Skin epidermis (tissue), 12 donors: ENCODE data around the gene PPFIA2.

Experiments
- H3K27ac ChIP-seq, 21 experiments: fragments of 200-600 bp; sonication (generic) in 11 of 21; one replicate each; pipeline ENCODE4 v1.5.0; 2020; ENCODE audit warnings: mild to moderate bottlenecking in 3 of 21, inconsistent platforms in 2 of 21, moderate library complexity in 2 of 21
- H3K4me3 ChIP-seq, 7 experiments: fragments of 200-600 bp; sonication (generic) in 2 of 7; one replicate each; pipeline ENCODE4 v1.5.0; 2020; ENCODE audit warnings: inconsistent platforms in 2 of 7, mild to moderate bottlenecking in 2 of 7, moderate library complexity in 1 of 7

PPFIA2 gene

GRCh38 chr12:81377771-81378170 is 381.4 kb downstream of the PPFIA2 start:
- H3K27ac ChIP-seq = no peak overlapping the region
- H3K4me3 ChIP-seq = no peak overlapping the region

- H3K4me3 ChIP-seq = no peak overlapping the region
- no peak overlapping the region for H3K27ac ChIP-seq
These were observed 383.2 kb downstream of the PPFIA2 start for GRCh38 chr12:81375969-81376368.

GRCh38 chr12:81370456-81370855 is 388.7 kb downstream of the PPFIA2 start:
- H3K4me3 ChIP-seq = no peak overlapping the region
- H3K27ac ChIP-seq = no peak overlapping the region

- no peak overlapping the region for H3K27ac ChIP-seq
- no peak overlapping the region for H3K4me3 ChIP-seq
These were observed 390.0 kb downstream of the PPFIA2 start for GRCh38 chr12:81369175-81369574.

DNA sequence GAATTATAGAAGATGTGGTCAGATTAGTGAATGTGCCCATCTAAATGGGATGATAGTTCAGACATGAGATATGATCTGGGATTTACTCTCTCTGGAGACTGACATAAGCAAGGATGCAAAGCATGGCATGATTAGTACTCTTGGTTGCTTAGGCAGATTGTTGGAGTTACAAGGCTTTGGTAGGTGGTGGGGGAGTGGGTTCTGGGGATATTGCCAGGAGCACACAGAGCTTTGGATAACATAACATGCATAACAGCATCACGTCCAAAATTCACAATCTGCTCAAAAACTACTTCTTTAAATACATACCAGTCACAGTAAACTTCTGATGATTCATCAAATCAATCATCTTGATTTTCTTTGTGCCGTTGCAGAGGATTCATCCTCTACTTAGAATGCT is 393.9 kb downstream of the PPFIA2 start:
- no peak overlapping the region for H3K4me3 ChIP-seq
- H3K27ac ChIP-seq = no peak overlapping the region

DNA sequence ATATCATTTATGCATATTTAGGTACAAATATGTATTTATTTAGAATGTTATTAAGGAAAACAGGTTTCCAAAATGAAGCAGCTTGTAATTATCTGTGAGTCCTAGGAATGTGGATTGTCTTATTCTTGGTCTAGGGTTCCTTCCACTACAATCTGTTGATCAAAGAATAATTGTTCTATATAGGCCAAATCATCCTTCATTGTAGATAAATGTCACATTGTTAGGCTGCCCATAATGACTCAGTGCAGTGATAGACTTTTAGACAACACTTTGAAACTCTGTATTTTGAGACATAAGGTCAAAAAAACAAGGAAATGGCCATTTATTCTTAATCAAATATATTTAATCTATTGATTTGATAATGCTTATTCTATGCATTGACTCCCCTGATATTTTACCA is 398.2 kb downstream of the PPFIA2 start:
- Histone ChIP-seq H3K27ac (no peak overlapping the region), H3K4me3 (no peak overlapping the region)

- H3K4me3 ChIP-seq = no peak overlapping the region
- H3K27ac ChIP-seq = no peak overlapping the region
These were observed 399.4 kb downstream of the PPFIA2 start for GRCh38 chr12:81359736-81360135.

- no peak overlapping the region for H3K27ac ChIP-seq
- H3K4me3 ChIP-seq = no peak overlapping the region
These were observed 404.7 kb downstream of the PPFIA2 start for GRCh38 chr12:81354327-81354932.

DNA sequence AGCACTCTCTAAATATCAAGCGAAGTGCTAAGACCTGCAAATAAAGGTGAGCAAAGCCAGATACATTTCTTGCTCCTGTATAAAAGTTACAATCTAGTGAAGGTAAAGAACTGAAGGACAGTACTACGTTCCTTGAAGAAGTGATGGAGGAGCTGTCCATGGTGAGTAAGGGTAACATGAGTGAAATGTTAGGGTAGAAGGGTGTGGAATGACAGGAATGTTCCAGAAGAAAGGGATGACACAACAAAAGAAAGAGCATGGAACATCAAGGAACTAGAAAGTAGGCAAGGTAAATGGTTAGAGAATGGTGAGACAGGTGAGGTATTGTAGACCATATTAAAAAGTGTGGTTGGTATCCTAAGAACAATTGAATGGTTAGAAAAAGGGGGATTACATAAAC is 408.8 kb downstream of the PPFIA2 start:
- no peak overlapping the region for H3K27ac ChIP-seq

DNA sequence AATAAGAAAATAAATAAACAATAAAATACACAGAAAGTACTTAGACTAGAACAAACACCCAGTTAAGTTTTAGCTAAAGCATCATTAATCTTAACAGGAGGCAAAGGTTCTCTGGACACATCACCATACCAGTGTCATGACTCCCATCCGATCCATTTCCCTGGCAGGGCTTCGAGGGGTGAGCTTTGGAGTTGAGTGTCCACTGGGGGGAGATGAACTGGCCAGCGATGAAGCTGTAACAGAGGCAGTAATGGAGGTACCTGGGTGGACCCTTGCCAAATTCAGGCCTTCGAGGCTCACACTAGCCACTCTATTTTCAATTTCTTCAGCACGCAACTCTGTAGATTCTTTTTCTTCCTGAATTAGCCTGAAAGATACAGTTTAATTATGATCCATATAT is 411.7 kb downstream of the PPFIA2 start:
- H3K27ac ChIP-seq = no peak overlapping the region
- H3K4me3 ChIP-seq = no peak overlapping the region

More for the DNA sequence above, 408.8 kb downstream of the PPFIA2 start:
- no peak overlapping the region for H3K4me3 ChIP-seq

- no peak overlapping the region for H3K27ac ChIP-seq
- no peak overlapping the region for H3K4me3 ChIP-seq
These were observed 418.2 kb downstream of the PPFIA2 start for GRCh38 chr12:81340910-81341309.

- Histone ChIP-seq H3K27ac (no peak overlapping the region), H3K4me3 (no peak overlapping the region)
These were observed 420.1 kb downstream of the PPFIA2 start for GRCh38 chr12:81339071-81339470.

GRCh38 chr12:81337886-81338285 is 421.3 kb downstream of the PPFIA2 start:
- Histone ChIP-seq H3K4me3 (no peak overlapping the region), H3K27ac (no peak overlapping the region)

DNA sequence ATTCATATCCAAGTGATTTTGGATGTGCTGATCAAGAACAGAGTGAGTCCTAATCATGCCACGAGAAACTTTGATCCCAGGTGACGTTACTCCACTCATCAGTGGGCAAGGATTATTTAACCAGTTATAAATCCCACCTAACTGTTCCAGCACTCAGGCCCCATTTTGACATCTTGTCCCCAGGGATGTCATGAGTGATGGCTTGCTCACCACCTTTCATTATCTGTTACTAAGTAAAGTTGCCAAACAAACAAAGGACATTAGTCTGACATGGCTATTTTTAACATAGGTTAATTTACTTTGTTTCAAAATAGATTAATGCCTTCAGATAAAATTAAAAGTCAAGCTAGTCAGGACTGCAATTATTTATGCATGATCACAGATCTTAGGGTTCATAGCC is 425.3 kb downstream of the PPFIA2 start:
- no peak overlapping the region for H3K27ac ChIP-seq

GRCh38 chr12:81332054-81332453 is 427.1 kb downstream of the PPFIA2 start:
- Histone ChIP-seq H3K4me3 (no peak overlapping the region), H3K27ac (no peak overlapping the region)

More for the DNA sequence above, 425.3 kb downstream of the PPFIA2 start:
- H3K4me3 ChIP-seq = no peak overlapping the region

- no peak overlapping the region for H3K27ac ChIP-seq
- no peak overlapping the region for H3K4me3 ChIP-seq
These were observed 428.7 kb downstream of the PPFIA2 start for GRCh38 chr12:81330480-81330879.

GRCh38 chr12:81329085-81329484 is 430.1 kb downstream of the PPFIA2 start:
- H3K27ac ChIP-seq = no peak overlapping the region
- H3K4me3 ChIP-seq = no peak overlapping the region

DNA sequence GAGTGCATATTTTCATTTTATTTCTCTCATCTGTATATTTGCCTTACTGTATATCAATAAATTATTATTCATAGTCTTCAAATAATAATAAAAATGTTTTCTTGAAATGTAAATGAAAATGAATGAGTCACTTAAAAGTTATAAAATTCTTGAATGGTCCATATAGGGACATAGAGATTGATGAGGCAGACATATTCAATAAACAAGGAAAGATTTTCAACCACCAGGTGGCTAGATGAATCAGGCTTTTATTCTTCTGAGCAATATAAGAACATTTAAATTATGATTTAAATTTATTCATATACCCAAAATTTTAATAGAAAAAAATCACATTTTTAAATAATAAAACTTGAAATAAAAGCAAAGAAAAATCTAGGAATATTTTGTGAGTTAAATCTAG is 431.7 kb downstream of the PPFIA2 start:
- Histone ChIP-seq H3K27ac (no peak overlapping the region), H3K4me3 (no peak overlapping the region)

DNA sequence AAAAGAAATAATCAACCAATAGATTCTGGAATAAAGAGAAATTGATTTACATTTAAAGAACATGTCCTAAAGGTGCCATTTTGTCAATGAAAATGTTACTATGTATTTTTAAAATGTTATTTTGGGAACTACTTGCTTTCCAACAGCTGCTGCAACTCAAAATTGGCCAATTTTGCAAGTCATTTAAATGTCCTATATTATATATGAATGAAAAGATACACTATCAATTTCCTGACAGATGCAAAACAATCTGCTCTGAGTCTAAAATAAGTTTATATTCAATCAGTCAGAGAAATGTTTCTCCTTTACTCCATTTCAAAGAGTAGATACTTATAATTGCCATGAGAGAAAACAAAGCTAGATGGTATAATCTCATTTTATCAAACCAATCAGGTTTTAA is 434.1 kb downstream of the PPFIA2 start:
- Histone ChIP-seq H3K27ac (no peak overlapping the region), H3K4me3 (no peak overlapping the region)

DNA sequence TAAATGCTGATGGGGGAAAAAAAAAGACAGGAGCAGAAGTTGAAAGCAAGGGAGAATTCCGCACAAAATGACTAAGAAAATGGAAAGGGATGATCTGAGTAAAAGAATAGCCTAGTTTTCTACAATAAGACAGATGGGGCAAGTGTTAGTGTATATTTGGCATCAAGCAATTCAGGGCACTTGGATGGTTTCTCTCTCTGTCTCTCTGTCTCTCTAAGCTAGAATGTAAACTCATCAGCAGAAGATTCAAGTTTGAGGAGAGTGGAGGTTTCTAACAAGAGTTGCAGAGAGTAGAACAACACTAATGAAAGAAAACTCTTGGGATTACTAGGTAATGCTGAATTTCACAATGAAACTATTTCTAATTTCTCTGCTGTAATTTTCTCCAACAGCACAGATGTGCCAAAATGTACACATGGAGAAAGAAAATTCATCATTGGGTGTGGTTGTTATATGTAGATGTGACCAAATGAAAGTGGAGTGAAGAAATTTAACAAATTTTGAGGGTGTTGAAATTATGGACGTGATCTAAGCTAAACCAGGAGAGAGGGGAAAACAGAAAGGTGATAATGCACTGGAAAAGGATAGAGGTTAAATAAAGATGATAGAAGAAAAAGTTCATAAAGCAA is 444.1 kb downstream of the PPFIA2 start:
- Histone ChIP-seq H3K27ac (no peak overlapping the region), H3K4me3 (no peak overlapping the region)

- Histone ChIP-seq H3K27ac (no peak overlapping the region), H3K4me3 (no peak overlapping the region)
These were observed 455.2 kb downstream of the PPFIA2 start for GRCh38 chr12:81303935-81304334.

GRCh38 chr12:81300454-81300853 is 458.7 kb downstream of the PPFIA2 start:
- no peak overlapping the region for H3K4me3 ChIP-seq

More at GRCh38 chr12:81300454-81300853, 458.7 kb downstream of the PPFIA2 start:
- H3K27ac ChIP-seq = no peak overlapping the region
